HFFc6 (cell line): ENCODE data around the gene ENAH. TPM values are rescaled to one million over a fixed set of nuclear protein-coding genes. Genes with fewer than 3 reads are reported as not detected.

Experiments used
- DNase-seq: peaks from one replicate; pipeline ENCODE4 v3.0.0-alpha.2; 2018
- H3K27ac Mint-ChIP-seq: 2 replicates; pipeline ENCODE4 v1.8.0; 2020; ENCODE audit warnings: mild to moderate bottlenecking, mixed read lengths
- H3K27me3 Mint-ChIP-seq: 2 replicates; pipeline ENCODE4 v1.8.0; 2021; ENCODE audit warnings: mild to moderate bottlenecking, moderate library complexity, mixed read lengths; ENCODE audit not compliant: insufficient read depth
- H3K36me3 Mint-ChIP-seq: 2 replicates; pipeline ENCODE4 v1.8.0; 2021; ENCODE audit warnings: low read depth, mixed read lengths
- H3K4me1 Mint-ChIP-seq: 2 replicates; pipeline ENCODE4 v1.8.0; 2020; ENCODE audit warnings: low read depth, mixed read lengths
- H3K4me3 Mint-ChIP-seq: 2 replicates; pipeline ENCODE4 v1.8.0; 2020; ENCODE audit warnings: mild to moderate bottlenecking, moderate library complexity, mixed read lengths
- H3K9me3 Mint-ChIP-seq: 2 replicates; pipeline ENCODE4 v1.8.0; 2020; ENCODE audit warnings: mild to moderate bottlenecking, mixed read lengths
- total RNA-seq, 6 experiments: library from RNA; stranded (reverse); fragmentation: NEBNext Ultra II Directional; extraction: Animal tissue kit (Norgen Biotek cat#: 25700); gene quantifications; 2 replicates in 1 of 6; 3 replicates in 5 of 6; pipeline ENCODE4 v1.2.3, GENCODE V29; 2021
- TF ChIP-seq, protein P1 (sequence below): fragments of 200-600 bp; sonication (generic); IDR thresholded peaks from 2 replicates; pipeline ENCODE4 v1.5.0; 2021; ENCODE audit warnings: antibody characterized with exemption, mild to moderate bottlenecking

ENAH gene
- total RNA-seq, 6 experiments from 2014 or later = 133 to 171 (median 139) TPM

DNA sequence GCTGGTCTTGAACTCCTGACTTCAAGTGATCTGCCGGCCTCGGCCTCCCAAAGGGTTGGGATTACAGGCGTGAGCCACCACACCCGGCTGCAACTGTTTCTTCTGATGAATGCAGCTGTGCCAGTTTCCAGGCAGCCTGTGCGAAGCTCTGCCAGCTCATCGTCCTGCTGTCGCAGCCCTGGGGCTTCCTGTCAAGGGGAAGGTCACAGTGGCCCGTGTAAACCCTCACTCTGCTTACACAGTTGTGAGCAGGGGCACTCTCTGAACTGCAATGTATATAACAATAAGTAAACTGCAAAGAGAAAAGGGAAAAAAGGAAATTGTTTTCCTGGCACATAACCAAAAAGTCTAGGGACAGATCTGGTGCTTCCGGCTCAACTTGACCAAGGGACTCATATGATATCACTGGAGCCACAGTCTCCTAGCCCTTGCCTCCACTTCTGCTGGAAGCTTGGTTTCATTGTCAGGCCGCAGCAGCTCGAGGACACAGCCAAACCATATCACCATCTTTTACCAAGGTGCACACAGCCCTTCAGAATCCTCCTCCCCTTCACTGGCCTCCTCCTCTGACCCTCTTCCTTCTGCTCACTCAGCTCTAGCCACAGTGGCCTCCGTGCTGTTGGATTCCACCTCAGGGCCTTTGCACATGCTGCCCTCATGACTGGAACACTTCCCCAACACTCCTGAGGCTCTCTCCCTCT is 202.3 kb downstream of the ENAH start:
- H3K4me3 Mint-ChIP-seq = no peak overlapping the region
- no peaks in the 10 kb centered on the region for H3K9me3 Mint-ChIP-seq
- TF ChIP-seq, protein P1, sequence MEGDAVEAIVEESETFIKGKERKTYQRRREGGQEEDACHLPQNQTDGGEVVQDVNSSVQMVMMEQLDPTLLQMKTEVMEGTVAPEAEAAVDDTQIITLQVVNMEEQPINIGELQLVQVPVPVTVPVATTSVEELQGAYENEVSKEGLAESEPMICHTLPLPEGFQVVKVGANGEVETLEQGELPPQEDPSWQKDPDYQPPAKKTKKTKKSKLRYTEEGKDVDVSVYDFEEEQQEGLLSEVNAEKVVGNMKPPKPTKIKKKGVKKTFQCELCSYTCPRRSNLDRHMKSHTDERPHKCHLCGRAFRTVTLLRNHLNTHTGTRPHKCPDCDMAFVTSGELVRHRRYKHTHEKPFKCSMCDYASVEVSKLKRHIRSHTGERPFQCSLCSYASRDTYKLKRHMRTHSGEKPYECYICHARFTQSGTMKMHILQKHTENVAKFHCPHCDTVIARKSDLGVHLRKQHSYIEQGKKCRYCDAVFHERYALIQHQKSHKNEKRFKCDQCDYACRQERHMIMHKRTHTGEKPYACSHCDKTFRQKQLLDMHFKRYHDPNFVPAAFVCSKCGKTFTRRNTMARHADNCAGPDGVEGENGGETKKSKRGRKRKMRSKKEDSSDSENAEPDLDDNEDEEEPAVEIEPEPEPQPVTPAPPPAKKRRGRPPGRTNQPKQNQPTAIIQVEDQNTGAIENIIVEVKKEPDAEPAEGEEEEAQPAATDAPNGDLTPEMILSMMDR = no peak
- H3K36me3 Mint-ChIP-seq = no peaks in the 10 kb centered on the region
- no peak for DNase-seq
- peaks cover 33% of the 10 kb centered on the region for H3K4me1 Mint-ChIP-seq
- no peak overlapping the region for H3K27ac Mint-ChIP-seq
- peaks cover 12% of the 10 kb centered on the region for H3K27me3 Mint-ChIP-seq

DNA sequence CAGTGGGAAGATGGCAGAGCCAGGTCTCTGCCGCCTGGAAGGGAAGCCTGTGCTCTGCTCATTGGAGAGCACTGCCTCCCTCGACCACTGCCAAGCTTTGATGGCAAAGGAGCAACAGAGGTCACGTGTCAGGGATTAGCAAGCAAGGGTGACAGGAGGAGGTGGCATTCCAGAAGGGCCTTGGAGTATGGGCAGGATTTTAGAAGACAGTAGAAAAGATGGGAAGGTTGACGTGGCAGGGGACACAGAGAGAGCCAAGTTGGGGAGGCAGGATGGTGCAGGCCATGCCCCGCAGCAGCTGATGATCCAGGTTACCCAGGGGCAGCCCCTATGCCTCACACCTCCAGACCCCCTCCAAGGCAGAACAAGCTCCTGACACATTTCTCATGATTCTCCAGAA is 203.1 kb downstream of the ENAH start:
- DNase-seq = no peak
- Mint-ChIP-seq H3K9me3 (no peaks in the 10 kb centered on the region), H3K4me3 (no peak overlapping the region; the same call in 1 of the 2 replicates), H3K4me1 (peaks cover 32% of the 10 kb centered on the region), H3K27me3 (peaks cover 12% of the 10 kb centered on the region), H3K27ac (no peak overlapping the region), H3K36me3 (no peaks in the 10 kb centered on the region)
- TF ChIP-seq, protein P1 = no peak

DNA sequence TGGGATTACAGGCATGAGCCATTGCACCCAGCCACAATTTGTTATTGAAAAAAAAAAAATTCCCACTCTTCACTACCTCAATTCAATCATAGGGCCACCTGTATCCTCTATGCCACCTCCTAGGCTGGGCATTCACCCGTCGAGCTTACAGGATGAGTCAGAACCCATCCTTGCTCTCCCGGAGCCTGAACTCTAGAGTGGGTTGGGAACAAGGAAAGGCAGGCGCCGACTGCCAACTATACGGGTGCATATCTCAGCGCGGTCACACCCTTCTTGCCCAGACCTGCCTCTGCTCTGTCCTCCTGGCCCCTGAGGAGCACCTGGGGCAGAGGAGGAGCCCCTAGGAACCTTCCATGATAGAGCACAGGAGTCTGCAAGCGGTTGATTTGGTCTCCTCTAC is 203.7 kb downstream of the ENAH start:
- no peak overlapping the region for H3K4me3 Mint-ChIP-seq
- DNase-seq = no peak
- no peak overlapping the region for H3K27ac Mint-ChIP-seq
- no peaks in the 10 kb centered on the region for H3K9me3 Mint-ChIP-seq
- no peaks in the 10 kb centered on the region for H3K36me3 Mint-ChIP-seq
- TF ChIP-seq, protein P1 = no peak
- peaks cover 29% of the 10 kb centered on the region for H3K4me1 Mint-ChIP-seq
- H3K27me3 Mint-ChIP-seq = peaks cover 13% of the 10 kb centered on the region

DNA sequence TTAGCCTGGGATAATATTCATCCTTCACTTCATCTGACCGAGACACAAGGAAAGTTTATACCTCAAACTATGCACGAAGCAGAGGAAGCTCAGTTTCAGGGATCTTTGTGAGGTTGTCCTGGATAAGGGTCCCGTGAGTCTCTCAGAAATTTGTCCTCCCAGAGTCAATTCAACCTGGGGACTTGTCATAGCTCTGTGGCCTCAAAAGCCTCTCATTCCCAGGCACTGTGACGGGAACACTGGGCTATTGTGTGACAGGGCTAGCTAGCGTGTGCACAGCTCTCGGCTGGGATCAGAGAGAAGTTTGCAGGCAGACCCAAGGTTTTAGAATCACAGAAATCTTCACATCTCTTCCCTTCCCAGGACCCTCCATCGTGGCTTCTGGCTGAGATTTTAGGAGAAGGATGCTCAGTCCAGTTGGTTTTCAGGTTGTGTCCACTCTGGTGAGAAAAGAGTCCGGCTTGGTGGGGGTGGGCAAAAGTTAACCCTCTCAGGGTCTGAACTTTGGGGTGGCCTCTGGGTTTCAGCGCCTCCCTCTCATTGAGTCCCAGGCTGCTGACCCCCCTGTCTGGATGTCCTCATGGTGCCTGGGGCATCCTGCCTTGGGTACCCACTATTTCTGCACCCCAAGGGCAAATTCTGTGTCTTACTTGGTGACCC is 204.6 kb downstream of the ENAH start:
- Mint-ChIP-seq H3K27ac (peak overlapping the region; percentile 17; the same call in 1 of the 2 replicates), H3K9me3 (no peaks in the 10 kb centered on the region), H3K36me3 (no peaks in the 10 kb centered on the region), H3K4me1 (peaks cover 22% of the 10 kb centered on the region), H3K4me3 (peak overlapping the region; percentile 65), H3K27me3 (peaks cover 19% of the 10 kb centered on the region)
- TF ChIP-seq, protein P1 = no peak
- DNase-seq = no peak

DNA sequence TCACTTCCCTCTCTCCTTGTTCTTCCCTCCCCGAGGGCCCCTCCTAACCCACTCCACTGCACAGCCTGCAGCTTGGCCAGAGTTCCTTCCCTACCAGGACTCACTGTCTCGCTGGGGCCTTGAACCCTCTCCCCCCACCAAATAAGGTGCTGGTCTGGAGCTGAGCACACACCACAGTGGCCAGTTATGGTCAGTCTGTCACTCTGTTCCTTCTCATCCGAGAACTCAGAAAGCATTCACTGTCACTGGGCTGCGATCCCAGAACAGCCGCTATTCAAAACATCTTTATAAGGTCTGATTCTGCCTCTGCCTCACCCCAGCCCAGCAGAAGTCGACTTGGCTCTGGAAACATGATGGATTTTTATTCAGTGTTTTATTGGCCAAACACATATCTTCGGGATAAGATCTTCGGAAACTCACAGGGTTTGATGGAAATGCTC is 205.3 kb downstream of the ENAH start:
- Mint-ChIP-seq H3K4me3 (peak overlapping the region; percentile 65), H3K36me3 (no peaks in the 10 kb centered on the region), H3K27ac (peak overlapping the region; percentile 17; the same call in 1 of the 2 replicates), H3K9me3 (no peaks in the 10 kb centered on the region), H3K4me1 (peaks cover 28% of the 10 kb centered on the region), H3K27me3 (peaks cover 18% of the 10 kb centered on the region)
- TF ChIP-seq, protein P1 = no peak
- DNase-seq = peak; percentile 18
